Hepatic stellate cell (primary cell): ENCODE data around the gene SYCP3.
"Not testable (repeated sequence)": the region's sequence is repeated elsewhere in the genome, so short reads cannot be mapped to it uniquely, and the experiment has no call there.

ENCODE experiments used
- DNase-seq: peaks from one replicate; pipeline ENCODE4 v3.0.0; 2011; ENCODE audit warnings: low spot score

Gene SYCP3

GRCh38 chr12:101713059-101713682 is 26.1 kb downstream of the SYCP3 start:
- DNase-seq: no peak

DNA sequence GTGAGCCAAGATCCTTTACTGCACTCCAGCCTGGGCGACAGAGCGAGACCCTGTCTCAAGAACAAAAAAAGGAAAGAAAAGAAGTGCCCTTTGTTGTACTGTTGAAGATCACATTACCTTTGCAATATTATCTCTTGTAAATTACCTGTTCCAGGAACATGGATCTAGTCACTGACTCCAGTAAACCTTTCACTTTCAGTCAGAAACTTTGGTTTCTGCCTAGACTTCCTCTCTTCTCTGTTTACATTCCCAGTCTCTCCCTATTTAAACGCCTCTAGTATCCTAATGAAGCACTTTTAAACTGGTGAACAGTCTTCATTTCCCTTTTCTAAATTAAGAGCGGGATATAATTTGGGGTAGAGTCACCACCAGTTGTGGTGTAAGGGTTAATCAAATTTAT is 29.0 kb downstream of the SYCP3 start:
- no peak for DNase-seq

GRCh38 chr12:101707131-101707782 is 32.0 kb downstream of the SYCP3 start:
- no peak for DNase-seq

DNA sequence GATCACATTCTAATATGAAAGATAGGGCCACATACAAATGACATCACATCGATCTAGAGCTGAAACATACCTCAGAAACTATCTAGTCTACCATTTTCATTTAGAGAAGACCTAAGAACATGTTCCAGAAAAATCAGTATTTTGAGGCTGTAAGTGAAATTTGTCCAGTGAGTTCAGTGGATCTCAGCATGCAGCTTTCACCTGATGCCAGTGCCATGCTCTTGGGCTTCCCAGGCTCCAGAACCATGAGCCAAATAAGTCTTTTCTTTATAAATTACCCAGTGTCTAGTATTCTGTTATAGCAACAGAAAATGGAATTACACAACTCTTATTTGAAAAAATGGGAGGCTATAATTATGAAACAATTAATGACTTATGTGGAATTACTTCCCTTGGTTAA is 32.9 kb downstream of the SYCP3 start:
- no peak for DNase-seq

DNA sequence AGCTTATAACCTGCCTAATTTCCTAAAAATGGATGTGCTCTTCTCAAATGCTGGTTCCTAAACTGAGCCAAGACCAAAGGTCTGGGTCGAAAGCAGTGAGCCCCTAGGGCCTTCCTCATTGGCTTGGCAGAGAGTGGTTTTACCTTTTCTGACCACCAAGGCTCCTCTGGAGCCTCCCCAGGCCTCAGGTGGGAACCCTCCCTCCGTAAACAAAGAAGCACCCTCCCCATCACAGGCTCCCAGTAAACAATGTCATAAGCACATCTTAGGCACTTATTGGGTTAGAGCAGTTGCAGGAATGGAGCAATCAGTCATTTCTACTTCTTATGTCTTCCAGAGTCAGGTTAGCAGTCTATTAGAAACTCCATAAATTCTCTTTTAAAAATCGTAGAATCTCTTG is 35.8 kb downstream of the SYCP3 start:
- no peak for DNase-seq

- DNase-seq: no peak
Observed at GRCh38 chr12:101700299-101700820, 38.9 kb downstream of the SYCP3 start.

DNA sequence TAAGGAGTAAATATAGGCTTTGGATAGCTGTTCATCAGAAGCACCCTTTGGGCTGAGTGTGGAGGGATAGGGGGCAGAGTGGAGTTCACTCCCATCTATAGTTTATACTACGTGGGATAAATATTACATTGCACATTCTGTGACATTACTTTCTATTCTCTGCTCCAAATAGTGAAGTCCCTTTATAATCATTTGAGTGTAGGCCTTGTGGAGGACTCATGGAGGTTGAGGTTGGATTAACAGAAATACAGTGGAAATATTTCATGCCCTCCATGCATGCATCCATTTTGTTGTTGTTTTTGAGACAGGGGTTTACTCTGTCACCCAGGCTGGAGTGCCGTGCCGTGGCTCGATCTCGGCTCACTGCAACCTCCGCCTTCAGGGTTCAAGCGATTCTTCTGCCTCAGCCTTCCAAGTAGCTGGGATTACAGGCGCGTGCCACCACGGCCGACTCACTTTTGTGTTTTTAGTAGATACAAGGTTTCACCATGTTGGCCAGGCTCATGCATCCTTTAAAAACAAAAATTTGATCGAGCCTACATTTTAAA is 40.4 kb downstream of the SYCP3 start:
- peak; percentile 15 for DNase-seq

DNA sequence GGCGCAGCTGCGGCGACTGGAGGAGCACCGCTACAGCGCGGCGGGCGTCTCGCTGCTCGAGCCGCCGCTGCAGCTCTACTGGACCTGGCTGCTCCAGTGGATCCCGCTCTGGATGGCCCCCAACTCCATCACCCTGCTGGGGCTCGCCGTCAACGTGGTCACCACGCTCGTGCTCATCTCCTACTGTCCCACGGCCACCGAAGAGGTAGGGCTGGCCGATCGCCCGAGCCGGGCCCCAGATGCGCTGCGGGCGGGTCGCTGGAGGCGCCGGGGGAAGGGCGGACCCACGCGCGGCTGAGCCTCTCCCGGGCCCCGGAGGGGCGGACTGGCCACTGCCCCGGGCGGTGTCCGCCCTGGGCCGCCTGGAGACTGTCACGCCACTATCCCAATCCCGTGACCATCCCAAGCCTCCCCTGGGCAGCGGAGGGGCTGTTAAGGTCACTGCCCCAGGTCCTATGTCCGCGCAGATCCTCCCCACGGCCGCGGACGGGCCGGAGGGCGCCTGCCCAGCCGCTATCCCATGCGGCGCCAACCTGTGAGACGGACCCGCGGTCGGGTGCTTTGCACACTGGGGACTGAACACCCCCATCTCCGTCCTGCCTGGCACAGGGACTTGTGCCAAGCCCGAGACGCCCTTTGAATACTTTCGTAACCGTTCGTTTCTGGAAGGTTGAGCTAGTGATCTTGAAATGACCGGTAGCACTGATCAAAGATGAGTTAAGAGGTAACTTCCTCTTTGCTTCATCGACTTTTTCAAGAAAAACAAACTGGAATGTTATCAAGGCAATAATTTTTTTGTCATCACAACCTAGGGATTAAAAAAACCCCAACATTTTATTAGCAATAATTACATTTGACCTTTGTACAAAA is 41.1 kb downstream of the SYCP3 start:
- peak; percentile 52 for DNase-seq

DNA sequence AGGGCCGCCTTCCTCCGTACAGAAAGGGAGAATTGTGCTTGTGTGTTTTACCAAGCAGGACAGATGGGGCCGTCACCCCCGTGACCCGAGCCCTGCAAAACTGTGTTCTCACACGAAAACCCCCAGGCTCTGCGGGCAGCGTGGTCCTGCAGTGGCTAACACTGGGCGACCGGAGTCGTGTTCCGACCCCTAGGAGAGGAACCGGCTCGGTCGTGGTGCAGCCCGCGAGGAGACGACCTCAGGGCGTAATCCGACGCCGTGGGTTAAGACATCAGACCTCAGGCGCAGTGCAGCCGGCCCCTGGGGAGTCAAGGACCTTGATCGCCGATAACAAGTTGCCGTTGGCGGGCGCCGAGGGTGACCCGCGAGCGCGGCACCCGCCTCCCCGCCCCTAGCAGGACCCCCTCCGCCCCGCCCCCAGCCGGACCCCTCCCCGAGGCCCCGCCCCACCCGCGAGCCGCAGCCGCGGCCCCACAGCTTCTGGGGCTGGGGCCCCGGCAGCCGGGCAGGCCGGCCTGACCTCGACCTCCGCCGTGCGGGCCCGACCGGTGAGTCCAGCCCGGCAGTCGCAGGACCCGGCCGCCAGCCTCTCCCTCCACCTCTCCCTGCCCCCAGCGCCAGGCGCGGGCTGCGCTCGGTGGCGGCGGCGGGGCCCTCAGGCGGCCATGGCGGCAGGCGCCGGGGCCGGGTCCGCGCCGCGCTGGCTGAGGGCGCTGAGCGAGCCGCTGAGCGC is 41.9 kb downstream of the SYCP3 start, which contains the start of gene CHPT1:
Gene CHPT1, plus strand, starts transcription at position 444 of the 733 bp plus-strand sequence. Its CDS starts 222 bp downstream, at position 666.
- DNase-seq: peak; percentile 32

- DNase-seq: no peak
Observed at GRCh38 chr12:101696251-101697196, 42.7 kb downstream of the SYCP3 start.

DNA sequence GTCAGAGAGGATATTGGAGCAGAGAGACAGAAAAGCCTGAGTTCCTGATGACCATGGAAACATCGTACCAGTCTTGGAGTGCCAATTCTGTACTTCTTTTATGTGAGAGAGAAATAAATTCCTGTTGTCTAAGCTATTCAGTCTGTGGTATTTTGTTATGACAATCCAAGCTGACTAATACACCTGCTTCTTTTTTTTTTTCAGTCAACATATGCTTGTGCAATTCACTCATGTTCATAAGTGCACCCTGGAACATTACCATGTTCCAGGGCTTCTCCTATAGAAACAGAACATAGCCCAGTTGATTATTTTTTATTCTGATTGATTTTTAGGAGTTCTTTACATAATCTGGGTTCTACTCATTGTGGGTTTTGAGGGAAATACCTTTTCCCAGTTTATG is 43.6 kb downstream of the SYCP3 start:
- no peak for DNase-seq

DNA sequence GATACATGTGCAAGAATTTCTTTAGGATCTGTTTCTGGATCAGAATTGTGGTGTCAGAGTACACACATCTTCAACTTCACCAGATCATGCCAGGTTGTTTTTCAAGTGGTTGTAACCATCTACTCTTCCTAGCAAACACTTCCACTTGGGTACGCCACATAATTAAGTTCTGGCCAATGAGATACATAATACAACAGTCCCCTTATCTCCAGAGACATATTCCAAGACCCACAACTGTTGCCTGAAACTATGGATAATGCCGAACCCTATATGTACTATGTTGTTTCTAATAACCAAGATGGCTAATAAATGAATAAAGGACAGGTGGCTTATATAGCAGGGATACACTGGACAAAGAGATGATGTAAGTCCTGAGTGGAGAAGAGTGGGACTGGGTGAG is 44.3 kb downstream of the SYCP3 start:
- no peak for DNase-seq

GRCh38 chr12:101694297-101694848 is 44.9 kb downstream of the SYCP3 start:
- no peak for DNase-seq

- no peak for DNase-seq
Observed at GRCh38 chr12:101691503-101692096, 47.7 kb downstream of the SYCP3 start.

DNA sequence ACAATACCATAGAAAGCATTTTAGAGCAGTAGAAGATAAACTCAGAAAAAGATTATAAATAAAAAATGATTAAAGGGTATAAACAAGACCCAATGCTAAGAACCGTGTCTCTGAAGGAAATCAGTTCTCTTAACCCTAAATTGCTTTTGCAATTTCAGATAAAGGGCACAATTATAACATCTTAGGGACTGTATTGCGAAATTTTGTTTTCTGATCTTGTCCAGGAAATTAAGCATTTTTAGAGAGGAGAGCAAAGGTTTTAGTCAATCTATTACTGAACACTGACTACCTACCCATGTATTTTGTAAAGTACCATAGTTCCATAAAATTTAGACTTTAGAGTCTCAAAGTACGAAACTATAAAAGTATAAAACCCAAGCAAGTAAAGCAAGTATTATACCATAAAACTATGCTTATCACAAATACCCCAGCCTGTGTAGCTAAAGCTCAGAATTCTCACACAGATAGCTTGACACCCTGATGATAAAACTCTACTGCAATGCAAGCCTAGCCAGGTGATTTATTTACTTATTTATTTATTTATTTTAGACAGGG is 48.6 kb downstream of the SYCP3 start:
- no peak for DNase-seq

GRCh38 chr12:101686176-101686575 is 53.1 kb downstream of the SYCP3 start:
- DNase-seq: no peak

DNA sequence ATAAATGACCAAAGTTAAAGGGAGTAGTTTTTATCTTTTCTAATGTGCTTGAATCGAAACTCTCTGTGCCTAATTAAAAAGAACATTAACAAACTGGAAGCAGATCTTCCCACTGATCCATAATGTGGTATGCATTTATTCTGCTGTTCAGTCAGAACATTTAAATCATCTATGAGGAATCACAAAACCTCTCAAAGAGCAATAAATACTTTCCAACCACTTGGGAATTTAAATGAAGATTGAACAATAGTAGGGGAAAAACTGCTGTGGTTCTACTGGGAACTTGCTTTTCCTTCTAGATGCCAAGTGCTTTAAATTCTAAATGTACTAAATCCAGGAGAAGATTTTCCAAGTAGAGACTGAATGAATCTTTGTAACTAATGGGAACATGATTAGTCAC is 54.2 kb downstream of the SYCP3 start:
- DNase-seq: no peak

DNA sequence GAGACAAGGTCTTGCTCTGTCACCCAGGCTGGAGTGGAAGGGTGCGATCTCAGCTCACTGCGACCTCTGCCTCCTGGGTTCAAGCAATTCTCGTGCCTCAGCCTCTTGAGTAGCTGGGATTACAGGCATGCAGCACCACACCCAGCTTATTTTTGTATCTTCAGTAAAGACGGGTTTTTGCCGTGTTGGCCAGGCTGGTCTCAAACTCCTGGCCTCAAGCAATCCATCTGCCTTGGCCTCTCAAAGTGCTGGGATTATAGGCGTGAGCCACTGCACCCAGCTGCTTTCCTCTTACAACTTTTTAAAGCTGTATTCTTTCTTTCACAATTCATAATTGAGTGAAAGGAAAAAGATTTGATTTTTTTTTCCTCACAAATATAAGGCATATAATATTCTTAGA is 57.6 kb downstream of the SYCP3 start:
- DNase-seq: not testable (repeated sequence)

GRCh38 chr12:101680647-101681046 is 58.6 kb downstream of the SYCP3 start:
- no peak for DNase-seq

- DNase-seq: no peak
Observed at GRCh38 chr12:101680240-101680639, 59.0 kb downstream of the SYCP3 start.
